Loucy (cell line): Measurements from ENCODE around the gene LYPD8.

Experiments
- EZH2phosphoT487 ChIP-seq: fragments of 200-600 bp; IDR thresholded peaks from 2 replicates; pipeline ENCODE4 v1.6.1; 2018; ENCODE audit warnings: antibody characterized with exemption, mild to moderate bottlenecking, moderate library complexity, borderline replicate concordance
- TF ChIP-seq, protein P1 (sequence below): fragments of 200-600 bp; sonication (generic); conservative IDR thresholded peaks from 2 replicates; pipeline ENCODE4 v1.5.1; 2014; ENCODE audit warnings: mild to moderate bottlenecking, antibody characterized with exemption, low read length

DNA sequence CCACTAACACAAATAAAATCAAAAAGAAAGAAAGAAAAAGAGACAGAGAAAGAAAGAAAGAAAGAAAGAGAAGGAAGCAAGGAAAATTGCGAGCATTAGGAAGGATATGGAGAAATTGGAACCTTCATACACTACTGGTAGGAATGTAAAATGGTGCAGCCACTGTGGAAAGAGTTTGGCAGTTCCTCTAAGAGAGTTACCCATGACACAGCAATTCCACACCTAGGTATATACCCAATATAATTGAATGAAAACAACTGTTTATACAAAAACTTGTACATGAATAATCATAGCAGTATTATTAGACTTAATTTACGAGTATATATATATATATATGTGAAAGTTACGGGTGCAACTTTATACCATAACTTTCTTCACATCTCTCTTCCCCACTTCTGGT lies 4.1 kb upstream of the LYPD8 start:
- TF ChIP-seq, protein P1, sequence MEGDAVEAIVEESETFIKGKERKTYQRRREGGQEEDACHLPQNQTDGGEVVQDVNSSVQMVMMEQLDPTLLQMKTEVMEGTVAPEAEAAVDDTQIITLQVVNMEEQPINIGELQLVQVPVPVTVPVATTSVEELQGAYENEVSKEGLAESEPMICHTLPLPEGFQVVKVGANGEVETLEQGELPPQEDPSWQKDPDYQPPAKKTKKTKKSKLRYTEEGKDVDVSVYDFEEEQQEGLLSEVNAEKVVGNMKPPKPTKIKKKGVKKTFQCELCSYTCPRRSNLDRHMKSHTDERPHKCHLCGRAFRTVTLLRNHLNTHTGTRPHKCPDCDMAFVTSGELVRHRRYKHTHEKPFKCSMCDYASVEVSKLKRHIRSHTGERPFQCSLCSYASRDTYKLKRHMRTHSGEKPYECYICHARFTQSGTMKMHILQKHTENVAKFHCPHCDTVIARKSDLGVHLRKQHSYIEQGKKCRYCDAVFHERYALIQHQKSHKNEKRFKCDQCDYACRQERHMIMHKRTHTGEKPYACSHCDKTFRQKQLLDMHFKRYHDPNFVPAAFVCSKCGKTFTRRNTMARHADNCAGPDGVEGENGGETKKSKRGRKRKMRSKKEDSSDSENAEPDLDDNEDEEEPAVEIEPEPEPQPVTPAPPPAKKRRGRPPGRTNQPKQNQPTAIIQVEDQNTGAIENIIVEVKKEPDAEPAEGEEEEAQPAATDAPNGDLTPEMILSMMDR, result no peak
- TF ChIP-seq EZH2phosphoT487, result no peak
